Measurements from ENCODE around the gene LRIG2. TPM values are rescaled to one million over a fixed set of nuclear protein-coding genes. Genes with fewer than 3 reads are reported as not detected.
"Not testable (repeated sequence)": the region's sequence is repeated elsewhere in the genome, so short reads cannot be mapped to it uniquely, and the experiment has no call there.

The LRIG2 gene
- total RNA-seq, 2 experiments from 2014 or later: 7.1 to 8.3 TPM

DNA sequence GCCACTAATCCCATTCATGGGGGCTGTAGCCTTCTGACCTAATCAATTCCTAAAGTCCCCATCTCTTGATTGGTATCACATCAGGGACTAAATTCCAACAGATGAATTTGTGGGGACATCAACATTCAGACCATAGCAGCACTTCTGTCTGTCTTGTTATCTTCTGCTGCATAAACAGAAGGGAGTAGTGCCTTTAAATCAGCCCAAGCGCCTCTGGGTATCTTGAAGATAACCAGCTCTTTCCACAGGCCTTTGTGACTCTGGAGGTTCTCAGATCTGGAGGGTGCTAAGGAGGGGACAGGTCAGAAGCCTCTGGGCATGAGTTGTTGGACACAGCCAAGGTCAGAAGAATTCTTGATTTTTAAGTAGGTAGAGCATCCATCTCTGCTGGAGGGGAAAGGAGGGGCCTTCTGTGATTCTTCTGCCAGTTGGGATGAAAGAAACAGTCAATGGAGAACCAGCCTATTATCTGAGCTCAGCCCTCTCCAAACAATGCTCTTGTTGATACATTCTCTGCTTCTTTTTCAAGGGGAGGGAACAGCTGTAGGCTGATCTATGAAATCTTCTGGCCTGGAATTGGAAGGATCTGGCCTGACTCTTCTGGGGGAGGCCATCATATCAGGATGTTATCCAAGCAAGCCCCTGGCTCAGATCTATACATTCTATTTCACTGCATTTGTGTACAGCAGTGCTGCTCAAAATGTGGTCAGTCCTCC, 31.3 kb upstream of the LRIG2 start:
- ChIA-PET POLR2A (no interaction called here), CTCF (interaction anchor here (1.0 to 3.9 kb wide), 5 partner anchors 31 to 326 kb away, joined by 4 to 38 read pairs (median 19); partner anchors contain the start of genes LRIG2 and PPM1J)
- H3K36me3 Mint-ChIP-seq: no peaks in the 10 kb centered on the region
- no peaks in the 10 kb centered on the region for H3K9me3 Mint-ChIP-seq
- peaks cover 25% of the 10 kb centered on the region for H3K4me1 Mint-ChIP-seq (ENCODE audit: low read depth)
- no peak overlapping the region for H3K27ac Mint-ChIP-seq
- no peak overlapping the region for H3K4me3 Mint-ChIP-seq
- no peak for DNase-seq
- intact Hi-C loops (cut with micrococcal nuclease): loop anchor here (1.0 to 10.0 kb wide), 2 partner anchors 160 to 327 kb away; partner anchors contain the start of gene PPM1J
- H3K27me3 Mint-ChIP-seq: no peaks in the 10 kb centered on the region

DNA sequence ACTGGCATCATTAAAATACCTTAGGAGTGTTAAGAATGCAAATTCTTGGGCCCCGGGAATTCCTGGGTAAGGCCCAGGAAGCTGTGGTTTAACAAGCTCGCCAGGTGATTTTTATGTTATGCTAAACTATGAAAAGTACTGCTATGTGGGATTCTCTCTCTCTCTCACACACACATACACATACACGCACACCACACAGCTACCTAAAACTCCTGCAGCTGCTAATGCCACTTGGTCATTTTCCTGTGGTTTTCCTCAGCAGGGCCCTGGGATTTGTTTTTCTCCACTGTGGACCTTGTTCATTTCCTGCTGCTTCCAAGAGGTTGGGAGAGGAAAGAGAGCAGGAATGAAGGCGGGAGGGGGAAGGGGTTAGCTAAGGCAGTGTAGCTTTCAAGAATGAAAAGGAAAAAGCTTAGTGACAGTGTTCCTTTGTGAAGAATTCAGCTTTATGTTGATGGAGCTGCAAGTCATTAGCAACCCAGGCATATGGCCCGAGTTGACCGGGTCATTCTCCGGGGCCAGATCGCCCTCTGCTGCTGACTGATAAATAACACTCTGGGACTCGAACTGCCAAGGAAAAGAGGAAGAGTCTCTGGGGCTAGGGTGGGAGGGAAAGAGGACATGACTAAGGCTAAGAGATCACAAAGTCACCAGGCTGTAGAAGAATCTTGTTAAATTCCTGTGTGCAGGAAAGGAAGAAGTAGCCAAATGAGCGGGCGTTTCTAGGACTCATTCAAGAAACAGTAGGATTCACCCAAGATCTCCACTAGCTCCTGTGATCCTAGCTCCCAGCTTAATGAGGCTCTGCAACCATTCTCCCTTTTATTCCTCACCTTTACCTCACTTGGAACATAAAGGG, 30.5 kb upstream of the LRIG2 start:
- Mint-ChIP-seq H3K36me3 (no peaks in the 10 kb centered on the region), H3K27ac (no peak overlapping the region), H3K9me3 (no peaks in the 10 kb centered on the region), H3K4me3 (no peak overlapping the region), H3K4me1 (ENCODE audit: low read depth) (peaks cover 32% of the 10 kb centered on the region), H3K27me3 (no peaks in the 10 kb centered on the region)
- intact Hi-C loops (cut with micrococcal nuclease): loop anchor here (1.0 to 10.0 kb wide), 2 partner anchors 161 to 328 kb away; partner anchors contain the start of gene PPM1J
- POLR2A ChIA-PET: interaction anchor here (0.7 kb wide), 1 partner anchor 31 kb away, joined by 3 read pairs; the partner anchor contains the start of gene LRIG2
- CTCF ChIA-PET: interaction anchor here (0.7 to 3.9 kb wide), 7 partner anchors 14 to 326 kb away, joined by 3 to 38 read pairs (median 8); partner anchors contain the start of genes LRIG2 and PPM1J
- DNase-seq: peak; percentile 55

DNA sequence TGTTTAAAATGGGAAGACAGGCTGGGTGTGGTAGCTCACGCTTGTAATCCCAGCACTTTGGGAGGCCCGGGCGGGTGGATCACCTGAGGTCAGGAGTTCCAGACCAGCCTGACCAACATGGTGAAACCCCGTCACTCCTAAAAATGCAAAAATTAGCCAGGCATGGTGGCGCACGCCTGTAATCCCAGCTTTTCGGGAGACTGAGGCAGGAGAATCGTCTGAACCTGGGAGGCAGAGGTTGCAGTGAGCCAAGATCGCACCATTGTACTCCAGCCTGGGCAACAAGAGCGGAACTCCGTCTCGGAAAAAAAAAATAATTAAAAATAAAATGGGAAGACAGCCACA, 29.9 kb upstream of the LRIG2 start:
- ChIA-PET CTCF (interaction anchor here (0.7 to 3.9 kb wide), 6 partner anchors 13 to 327 kb away, joined by 3 to 38 read pairs (median 12); partner anchors contain the start of genes LRIG2 and PPM1J), POLR2A (interaction anchor here (0.7 kb wide), 1 partner anchor 30 kb away, joined by 3 read pairs; the partner anchor contains the start of gene LRIG2)
- not testable (repeated sequence) for DNase-seq, H3K36me3 Mint-ChIP-seq, H3K27me3 Mint-ChIP-seq, H3K9me3 Mint-ChIP-seq, H3K4me3 Mint-ChIP-seq, H3K27ac Mint-ChIP-seq
- H3K4me1 Mint-ChIP-seq (ENCODE audit: low read depth): peaks cover 32% of the 10 kb centered on the region
- intact Hi-C loops (cut with micrococcal nuclease): loop anchor here (10.0 kb wide), 1 partner anchor 328 kb away; the partner anchor contains the start of gene PPM1J

- Mint-ChIP-seq H3K27ac (peak overlapping the region; percentile 70), H3K4me3 (no peak overlapping the region), H3K4me1 (ENCODE audit: low read depth) (peaks cover 30% of the 10 kb centered on the region), H3K27me3 (no peaks in the 10 kb centered on the region), H3K9me3 (no peaks in the 10 kb centered on the region), H3K36me3 (no peaks in the 10 kb centered on the region)
- ChIA-PET CTCF (interaction anchor here (1.1 to 1.3 kb wide), 2 partner anchors 26 to 164 kb away, joined by 3 to 4 read pairs; partner anchors contain the start of gene LRIG2), POLR2A (no interaction called here)
- intact Hi-C loops (cut with micrococcal nuclease): loop anchor here (2.0 to 10.0 kb wide), 3 partner anchors 26 to 332 kb away; partner anchors contain the start of genes LRIG2, PPM1J and SLC16A1
- DNase-seq: no peak
Observed at GRCh38 chr1:113046569-113046968, 26.4 kb upstream of the LRIG2 start.

GRCh38 chr1:113048064-113048463, 24.9 kb upstream of the LRIG2 start:
- intact Hi-C loops (cut with micrococcal nuclease): loop anchor here (10.0 kb wide), 1 partner anchor 333 kb away; the partner anchor contains the start of gene PPM1J

DNA sequence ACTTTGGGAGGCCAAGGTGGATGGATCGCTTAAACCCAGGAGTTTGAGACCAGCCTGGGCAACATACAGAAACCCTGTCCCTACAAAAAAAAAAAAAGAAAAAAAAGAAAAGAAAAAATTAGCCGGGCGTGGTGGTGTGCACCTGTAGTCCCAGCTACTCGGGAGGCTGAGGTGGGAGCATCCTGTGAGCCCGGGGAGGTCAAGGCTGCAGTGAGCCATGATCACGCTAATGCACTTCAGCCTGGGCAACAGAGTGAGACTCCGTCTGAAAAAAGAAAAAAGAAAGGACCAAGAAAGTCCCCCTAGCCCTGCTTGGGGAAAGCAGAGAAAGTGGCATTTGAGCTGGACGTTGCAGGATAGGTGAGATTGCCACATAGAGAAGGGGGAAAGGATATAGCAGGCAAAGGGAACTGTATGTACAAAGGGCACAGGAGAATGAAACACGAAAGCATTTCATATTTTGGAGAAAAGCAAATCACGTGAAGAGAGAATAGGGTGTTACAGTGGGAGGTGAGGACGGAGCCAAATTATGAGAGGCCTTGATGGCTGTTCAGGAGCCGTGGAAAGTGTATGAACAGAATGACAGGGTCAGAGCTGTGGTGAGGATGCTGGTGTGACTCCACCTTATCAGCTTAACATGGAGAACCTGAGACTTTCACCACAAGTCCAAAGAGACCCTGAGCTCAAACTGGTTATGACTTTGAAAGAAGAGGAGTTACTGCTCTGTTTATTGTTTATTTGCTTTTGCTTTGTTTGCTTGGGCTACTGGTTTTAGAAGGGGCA, 19.5 kb upstream of the LRIG2 start:
- ChIA-PET POLR2A (no interaction called here), CTCF (no interaction called here)
- H3K9me3 Mint-ChIP-seq: no peaks in the 10 kb centered on the region
- no peaks in the 10 kb centered on the region for H3K27me3 Mint-ChIP-seq
- no peak overlapping the region for H3K27ac Mint-ChIP-seq
- H3K4me1 Mint-ChIP-seq (ENCODE audit: low read depth): no peaks in the 10 kb centered on the region
- DNase-seq: no peak
- no peak overlapping the region for H3K4me3 Mint-ChIP-seq
- no peaks in the 10 kb centered on the region for H3K36me3 Mint-ChIP-seq
- intact Hi-C loops (cut with micrococcal nuclease): no loop called here

More at GRCh38 chr1:113048064-113048463, 24.9 kb upstream of the LRIG2 start:
- H3K36me3 Mint-ChIP-seq: no peaks in the 10 kb centered on the region
- no peaks in the 10 kb centered on the region for H3K9me3 Mint-ChIP-seq
- no peak overlapping the region for H3K27ac Mint-ChIP-seq
- H3K27me3 Mint-ChIP-seq: no peaks in the 10 kb centered on the region
- H3K4me1 Mint-ChIP-seq (ENCODE audit: low read depth): peaks cover 17% of the 10 kb centered on the region
- no peak for DNase-seq
- POLR2A ChIA-PET: no interaction called here
- CTCF ChIA-PET: interaction anchor here (0.6 to 2.0 kb wide), 3 partner anchors 9 to 332 kb away, joined by 3 to 10 read pairs (median 4); partner anchors contain the start of genes LRIG2 and PPM1J
- H3K4me3 Mint-ChIP-seq: no peak overlapping the region

GRCh38 chr1:113055570-113055969, 17.4 kb upstream of the LRIG2 start:
- intact Hi-C loops (cut with micrococcal nuclease): no loop called here
- no peaks in the 10 kb centered on the region for H3K4me1 Mint-ChIP-seq (ENCODE audit: low read depth)
- POLR2A ChIA-PET: no interaction called here
- no peaks in the 10 kb centered on the region for H3K36me3 Mint-ChIP-seq
- no peak for DNase-seq
- no peaks in the 10 kb centered on the region for H3K27me3 Mint-ChIP-seq
- no peak overlapping the region for H3K4me3 Mint-ChIP-seq
- H3K27ac Mint-ChIP-seq: no peak overlapping the region
- CTCF ChIA-PET: interaction anchor here (1.8 kb wide), 1 partner anchor 17 kb away, joined by 11 read pairs; the partner anchor contains the start of gene LRIG2
- no peaks in the 10 kb centered on the region for H3K9me3 Mint-ChIP-seq

DNA sequence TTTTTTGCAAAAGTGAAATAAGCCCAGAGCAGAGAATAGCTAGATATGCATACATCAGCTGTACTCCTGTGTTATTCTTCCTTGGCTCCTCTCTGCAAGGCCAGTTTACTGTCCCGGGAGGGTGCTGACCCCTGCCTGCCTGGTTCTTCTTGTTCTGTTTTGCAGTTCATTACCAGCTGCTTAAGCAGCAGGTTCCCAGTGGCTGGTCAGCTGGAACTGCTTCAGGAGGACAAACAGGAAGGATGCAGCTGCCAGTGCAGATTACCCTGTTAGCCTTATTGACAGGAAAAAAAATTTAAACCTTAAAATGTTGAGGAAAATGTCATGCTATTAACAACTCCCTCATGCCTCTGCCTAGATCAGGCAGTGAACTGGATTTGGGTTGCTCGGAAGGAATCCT, 16.0 kb upstream of the LRIG2 start:
- POLR2A ChIA-PET: interaction anchor here (0.5 to 0.6 kb wide), 2 partner anchors 40 to 202 kb away, joined by 3 to 4 read pairs; no protein-coding TSS in a partner anchor
- H3K27ac Mint-ChIP-seq: no peak overlapping the region
- intact Hi-C loops (cut with micrococcal nuclease): no loop called here
- no peaks in the 10 kb centered on the region for H3K4me1 Mint-ChIP-seq (ENCODE audit: low read depth)
- no peak for DNase-seq
- no peaks in the 10 kb centered on the region for H3K27me3 Mint-ChIP-seq
- H3K9me3 Mint-ChIP-seq: no peaks in the 10 kb centered on the region
- H3K36me3 Mint-ChIP-seq: no peaks in the 10 kb centered on the region
- H3K4me3 Mint-ChIP-seq: no peak overlapping the region
- CTCF ChIA-PET: interaction anchor here (0.6 to 4.7 kb wide), 4 partner anchors 9 to 18 kb away, joined by 3 to 34 read pairs (median 5); partner anchors contain the start of gene LRIG2

DNA sequence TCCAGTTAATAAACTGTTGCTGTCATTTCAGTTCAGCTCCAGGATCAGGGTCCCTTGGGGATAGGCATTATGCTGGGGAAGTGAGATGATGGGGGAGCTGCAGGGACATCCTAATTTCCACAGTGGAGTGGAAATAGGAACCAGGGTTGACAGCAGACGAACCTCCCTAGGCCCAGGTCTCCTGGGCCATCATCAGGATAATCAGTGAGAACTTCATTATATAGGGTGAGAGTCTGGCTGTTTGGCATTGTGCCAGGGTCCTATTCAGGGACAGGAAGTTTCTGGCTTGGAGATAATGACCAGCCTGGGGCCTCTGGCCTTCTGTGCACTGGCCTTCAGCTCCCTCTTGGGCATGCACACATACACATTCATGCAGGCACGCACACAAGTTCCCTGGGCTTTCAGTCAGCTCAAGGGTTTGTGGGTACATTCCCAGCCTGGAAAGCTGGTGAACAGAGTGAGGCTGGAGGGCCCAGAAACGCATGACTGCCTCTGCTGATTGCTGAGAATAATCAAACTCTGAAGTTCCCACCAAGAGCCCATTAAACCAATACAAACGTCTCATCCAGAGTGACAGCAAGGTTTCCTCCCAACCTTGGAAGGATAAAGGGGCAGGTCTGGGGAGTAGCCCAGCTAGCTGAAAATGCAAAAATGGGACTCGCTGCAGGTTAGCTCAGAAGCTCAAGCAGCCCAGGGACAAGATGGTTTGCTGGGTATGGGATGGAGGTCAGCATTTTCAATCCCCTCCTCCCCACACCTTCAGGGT, 13.9 kb upstream of the LRIG2 start:
- Mint-ChIP-seq H3K27me3 (no peaks in the 10 kb centered on the region), H3K36me3 (no peaks in the 10 kb centered on the region), H3K4me1 (ENCODE audit: low read depth) (no peaks in the 10 kb centered on the region), H3K9me3 (no peaks in the 10 kb centered on the region), H3K27ac (no peak overlapping the region), H3K4me3 (no peak overlapping the region)
- ChIA-PET POLR2A (interaction anchor here (0.6 kb wide), 1 partner anchor 1453 kb away, joined by 3 read pairs; no protein-coding TSS in a partner anchor), CTCF (interaction anchor here (4.7 kb wide), 1 partner anchor 14 kb away, joined by 34 read pairs; the partner anchor contains the start of gene LRIG2)
- no peak for DNase-seq
- intact Hi-C loops (cut with micrococcal nuclease): no loop called here

DNA sequence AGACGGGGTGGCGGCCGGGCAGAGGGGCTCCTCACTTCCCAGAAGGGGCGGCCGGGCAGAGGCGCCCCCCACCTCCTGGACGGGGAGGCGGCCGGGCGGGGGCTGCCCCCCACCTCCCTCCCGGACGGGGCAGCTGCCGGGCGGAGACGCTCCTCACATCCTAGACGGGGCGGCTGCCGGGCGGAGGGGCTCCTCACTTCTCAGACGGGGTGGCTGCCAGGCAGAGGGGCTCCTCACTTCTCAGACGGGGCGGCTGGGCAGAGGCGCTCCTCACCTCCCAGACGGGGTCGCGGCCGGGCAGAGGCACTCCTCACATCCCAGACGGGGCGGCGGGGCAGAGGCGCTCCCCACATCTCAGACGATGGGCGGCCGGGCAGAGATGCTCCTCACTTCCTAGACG, 9.5 kb upstream of the LRIG2 start:
- H3K27me3 Mint-ChIP-seq; H3K9me3 Mint-ChIP-seq; H3K4me1 Mint-ChIP-seq (ENCODE audit: low read depth); H3K4me3 Mint-ChIP-seq; POLR2A ChIA-PET; DNase-seq; intact Hi-C loops (cut with micrococcal nuclease); CTCF ChIA-PET; H3K36me3 Mint-ChIP-seq; H3K27ac Mint-ChIP-seq: not testable (repeated sequence)
